ENCODE data around the gene CUZD1.
"Not testable (repeated sequence)": the region's sequence is repeated elsewhere in the genome, so short reads cannot be mapped to it uniquely, and the experiment has no call there.

CUZD1 gene

DNA sequence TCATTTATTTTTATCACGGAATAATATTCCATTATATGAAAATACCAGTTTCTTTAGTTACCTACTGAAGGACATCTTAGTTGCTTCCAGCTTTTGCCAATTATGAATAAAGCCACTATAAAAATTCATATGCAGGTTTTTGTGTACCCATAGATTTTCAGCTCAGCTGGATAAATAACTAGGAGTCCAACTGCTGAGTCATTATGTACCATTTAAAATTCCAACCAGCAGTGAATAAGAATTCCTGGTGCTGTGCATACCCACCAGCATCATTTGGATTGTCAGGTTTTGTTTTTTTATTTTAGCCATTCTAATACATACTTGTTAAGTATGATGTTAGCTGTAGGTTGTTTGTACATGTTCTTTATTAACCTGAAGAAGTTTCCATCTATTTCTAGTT is 19.2 kb upstream of the CUZD1 start:
- FAIRE-seq (no peak), DNase-seq (ENCODE audit: insufficient read length) (no peak)

DNA sequence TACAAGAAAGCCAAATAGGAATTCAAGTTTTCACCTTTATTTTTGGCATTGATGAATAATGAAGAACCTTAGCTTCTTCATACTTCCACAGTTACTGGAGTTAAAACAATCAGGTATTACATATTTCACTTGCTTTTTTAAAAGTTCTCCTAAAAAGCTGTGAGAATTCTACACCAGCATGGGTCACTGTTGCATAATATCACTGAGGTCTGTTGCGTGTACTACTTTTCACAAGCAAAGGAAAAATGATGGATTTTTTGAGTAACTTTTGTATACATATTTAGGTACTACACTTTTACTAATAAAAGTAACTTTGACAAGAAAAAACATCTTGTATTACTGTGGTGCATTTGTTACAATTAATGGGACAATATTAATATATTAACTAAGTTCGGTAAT is 18.5 kb upstream of the CUZD1 start:
- TF ChIP-seq POLR2AphosphoS5 (IDR thresholded peaks at IDR 0.05; ENCODE audit: low read depth, low read length) (no peak), POLR2A (IDR thresholded peaks at IDR 0.05; ENCODE audit: low read depth, low read length) (no peak), TAF1 (IDR thresholded peaks at IDR 0.05; ENCODE audit: borderline replicate concordance, low read depth, low read length) (no peak)
- DNase-seq (ENCODE audit: insufficient read length) (no peak), FAIRE-seq (no peak)

More for the DNA sequence above, 19.2 kb upstream of the CUZD1 start:
- TF ChIP-seq POLR2A (IDR thresholded peaks at IDR 0.05; ENCODE audit: low read depth, low read length) (no peak), TAF1 (IDR thresholded peaks at IDR 0.05; ENCODE audit: borderline replicate concordance, low read depth, low read length) (no peak), POLR2AphosphoS5 (IDR thresholded peaks at IDR 0.05; ENCODE audit: low read depth, low read length) (no peak)

DNA sequence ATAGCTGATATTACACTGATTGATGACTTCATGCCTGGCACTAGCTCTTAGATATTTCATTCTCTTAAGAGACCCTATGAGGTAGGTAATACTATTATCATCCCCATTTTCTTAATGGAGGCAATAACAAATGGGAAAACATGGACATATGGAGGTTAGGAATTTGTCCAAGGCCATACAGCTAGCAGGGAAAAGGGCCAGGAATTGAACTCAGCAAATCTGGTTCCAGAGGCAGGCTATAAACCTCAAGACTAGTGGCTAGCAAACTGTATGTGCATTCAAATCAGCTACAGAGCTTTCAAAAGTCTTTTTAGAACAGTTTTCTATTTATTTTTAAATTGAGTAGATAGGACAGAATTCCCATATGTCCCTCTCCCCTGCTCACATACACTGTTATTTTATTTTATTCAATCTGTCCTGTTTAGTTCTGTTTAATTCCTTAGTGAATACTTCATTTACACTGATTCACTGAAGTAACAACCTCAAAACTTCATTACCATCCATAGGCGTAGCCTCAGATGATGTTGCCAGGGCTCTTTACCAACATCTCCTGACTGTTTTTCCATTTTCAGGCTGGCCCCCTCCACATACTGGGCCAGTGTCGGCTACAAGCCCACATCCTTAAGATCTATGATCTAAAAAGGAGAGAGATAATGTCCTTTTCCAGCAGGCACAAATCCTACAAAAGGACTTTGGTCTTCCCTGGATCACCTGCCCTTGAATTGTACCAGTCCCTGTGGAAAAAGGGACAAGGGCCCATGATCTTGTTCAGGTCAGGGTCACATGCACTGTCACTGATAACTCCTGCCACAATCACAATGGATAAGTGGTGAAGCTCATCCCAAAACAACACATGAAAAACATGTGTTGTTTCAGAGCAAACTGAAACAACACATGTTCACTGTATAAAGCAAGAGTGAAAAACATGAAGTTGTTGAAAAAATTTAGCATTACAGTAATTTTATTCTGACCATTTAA is 17.8 kb upstream of the CUZD1 start:
- no peak for DNase-seq (ENCODE audit: insufficient read length)
- TF ChIP-seq TAF1 (IDR thresholded peaks at IDR 0.05; ENCODE audit: borderline replicate concordance, low read depth, low read length) (no peak), POLR2AphosphoS5 (IDR thresholded peaks at IDR 0.05; ENCODE audit: low read depth, low read length) (no peak), POLR2A (IDR thresholded peaks at IDR 0.05; ENCODE audit: low read depth, low read length) (no peak)
- FAIRE-seq: no peak

DNA sequence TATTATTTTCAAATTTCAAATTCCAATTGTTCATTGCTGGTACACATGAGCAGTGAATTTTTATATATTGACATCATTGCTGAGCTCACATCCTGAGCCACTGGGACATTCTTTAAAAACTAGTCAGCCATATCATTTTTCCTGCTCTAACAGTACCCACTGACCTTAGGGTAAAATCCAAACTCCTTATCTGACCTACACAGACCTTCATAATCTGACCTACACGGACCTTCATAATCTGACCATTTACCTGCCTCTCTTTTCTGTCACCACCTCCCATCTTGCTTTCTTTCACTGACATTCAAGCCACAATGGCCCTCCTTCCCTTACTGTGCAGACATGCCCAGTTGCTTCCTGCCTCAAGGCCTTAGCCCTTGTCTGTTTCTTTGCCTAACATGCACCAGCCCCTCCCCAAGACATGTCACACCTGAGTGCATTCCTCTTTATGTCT is 16.1 kb upstream of the CUZD1 start:
- DNase-seq (ENCODE audit: insufficient read length): no peak
- no peak for FAIRE-seq
- no peak for TF ChIP-seq POLR2A (IDR thresholded peaks at IDR 0.05; ENCODE audit: low read depth, low read length)

DNA sequence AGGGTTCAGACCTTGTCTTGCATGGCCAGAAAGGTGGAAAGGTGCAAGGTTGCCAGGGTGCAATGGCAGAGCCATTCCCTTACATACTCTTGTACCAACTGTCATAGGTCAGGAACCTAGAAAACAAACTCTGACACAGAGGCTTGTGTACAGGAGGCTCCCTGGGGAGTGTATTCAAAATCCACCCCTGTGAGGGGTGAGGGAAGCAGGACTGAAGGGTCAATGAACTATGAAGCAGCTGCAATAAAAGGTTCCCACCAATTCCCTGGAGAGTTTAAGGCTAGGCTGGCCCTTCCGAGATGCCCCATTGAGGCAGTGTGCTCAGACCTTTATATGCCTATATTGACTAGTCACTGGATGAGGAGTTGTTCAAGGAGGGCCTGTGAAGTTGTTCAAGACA is 13.9 kb upstream of the CUZD1 start:
- no peak for FAIRE-seq
- no peak for TF ChIP-seq POLR2A (IDR thresholded peaks at IDR 0.05; ENCODE audit: low read depth, low read length)
- no peak for TF ChIP-seq TAF1 (IDR thresholded peaks at IDR 0.05; ENCODE audit: borderline replicate concordance, low read depth, low read length)
- TF ChIP-seq POLR2AphosphoS5 (IDR thresholded peaks at IDR 0.05; ENCODE audit: low read depth, low read length): no peak
- DNase-seq (ENCODE audit: insufficient read length): no peak

DNA sequence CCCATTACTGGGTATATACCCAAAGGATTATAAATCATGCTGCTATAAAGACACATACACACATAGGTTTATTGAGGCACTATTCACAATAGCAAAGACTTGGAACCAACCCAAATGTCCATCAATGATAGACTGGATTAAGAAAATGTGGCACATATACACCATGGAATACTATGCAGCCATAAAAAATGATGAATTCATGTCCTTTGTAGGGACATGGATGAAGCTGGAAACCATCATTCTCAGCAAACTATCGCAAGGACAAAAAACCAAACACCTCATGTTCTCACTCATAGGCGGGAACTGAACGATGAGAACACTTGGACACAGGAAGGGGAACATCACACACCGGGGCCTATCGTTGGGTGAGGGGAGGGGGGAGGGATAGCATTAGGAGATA is 12.4 kb upstream of the CUZD1 start:
- not testable (repeated sequence) for DNase-seq (ENCODE audit: insufficient read length); FAIRE-seq

DNA sequence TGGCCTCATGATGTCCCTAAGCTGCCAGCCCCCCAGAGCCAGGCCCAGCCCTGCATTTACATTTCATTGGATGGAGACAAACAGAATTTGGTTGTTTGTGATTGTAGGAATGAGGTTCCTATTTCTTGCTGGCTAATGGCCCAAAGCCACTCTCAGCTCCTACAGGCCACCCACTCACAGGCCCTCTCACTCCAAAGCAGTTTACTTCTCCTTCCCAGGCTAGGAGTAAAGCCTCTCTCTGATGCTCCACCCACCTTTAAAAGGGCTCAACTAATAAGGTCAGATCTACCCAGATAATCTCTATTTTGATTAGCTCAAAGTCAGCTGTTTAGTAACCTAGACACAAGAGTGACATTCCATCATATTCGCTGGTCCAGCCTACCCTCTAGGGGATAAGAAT is 11.2 kb upstream of the CUZD1 start:
- no peak for TF ChIP-seq TAF1 (IDR thresholded peaks at IDR 0.05; ENCODE audit: borderline replicate concordance, low read depth, low read length)
- TF ChIP-seq POLR2AphosphoS5 (IDR thresholded peaks at IDR 0.05; ENCODE audit: low read depth, low read length): no peak
- no peak for TF ChIP-seq POLR2A (IDR thresholded peaks at IDR 0.05; ENCODE audit: low read depth, low read length)
- FAIRE-seq: no peak
- DNase-seq (ENCODE audit: insufficient read length): no peak

DNA sequence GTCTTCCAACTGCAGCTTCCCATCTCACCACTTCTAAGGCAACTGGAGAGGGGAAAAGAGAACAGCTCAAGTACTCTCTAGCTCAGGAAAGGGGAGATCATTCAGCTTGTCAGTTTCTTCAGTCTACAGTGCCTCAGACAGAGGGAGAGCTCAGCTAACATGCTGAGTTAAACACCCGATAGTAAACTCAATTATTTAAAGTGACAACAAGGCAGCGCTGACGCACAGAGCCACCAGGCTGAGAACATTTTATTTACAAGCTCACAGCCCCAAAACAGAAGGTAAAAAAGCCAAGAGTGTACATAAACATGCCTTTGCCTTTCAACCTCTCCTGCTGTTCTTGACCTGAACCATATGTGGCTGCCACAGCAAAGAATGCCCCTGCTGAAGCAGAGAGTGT is 10.1 kb upstream of the CUZD1 start:
- TF ChIP-seq TAF1 (IDR thresholded peaks at IDR 0.05; ENCODE audit: borderline replicate concordance, low read depth, low read length) (no peak), POLR2A (IDR thresholded peaks at IDR 0.05; ENCODE audit: low read depth, low read length) (no peak)
- FAIRE-seq: no peak

DNA sequence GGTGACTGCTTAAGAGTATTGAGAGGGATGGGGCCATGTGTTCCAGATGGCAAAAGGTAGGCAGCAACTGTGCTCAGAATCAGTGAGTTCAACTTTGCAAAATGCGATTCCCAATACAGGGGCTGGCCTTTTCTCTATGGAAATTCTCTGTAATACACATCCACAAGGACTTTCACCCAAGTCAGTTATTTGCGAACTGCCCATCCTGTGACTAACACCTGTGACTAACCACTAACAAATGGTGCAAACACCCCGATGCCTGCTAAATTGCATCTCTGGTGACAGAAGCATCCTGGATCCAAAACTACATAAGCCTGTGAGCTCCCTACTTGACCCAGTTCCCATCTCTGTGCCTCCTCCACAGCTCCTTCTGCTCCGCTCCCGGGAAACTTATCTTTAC is 9.0 kb upstream of the CUZD1 start:
- no peak for TF ChIP-seq POLR2AphosphoS5 (IDR thresholded peaks at IDR 0.05; ENCODE audit: low read depth, low read length)
- no peak for TF ChIP-seq TAF1 (IDR thresholded peaks at IDR 0.05; ENCODE audit: borderline replicate concordance, low read depth, low read length)
- no peak for TF ChIP-seq POLR2A (IDR thresholded peaks at IDR 0.05; ENCODE audit: low read depth, low read length)
- DNase-seq (ENCODE audit: insufficient read length): no peak
- no peak for FAIRE-seq

More for the DNA sequence above, 10.1 kb upstream of the CUZD1 start:
- DNase-seq (ENCODE audit: insufficient read length): no peak

DNA sequence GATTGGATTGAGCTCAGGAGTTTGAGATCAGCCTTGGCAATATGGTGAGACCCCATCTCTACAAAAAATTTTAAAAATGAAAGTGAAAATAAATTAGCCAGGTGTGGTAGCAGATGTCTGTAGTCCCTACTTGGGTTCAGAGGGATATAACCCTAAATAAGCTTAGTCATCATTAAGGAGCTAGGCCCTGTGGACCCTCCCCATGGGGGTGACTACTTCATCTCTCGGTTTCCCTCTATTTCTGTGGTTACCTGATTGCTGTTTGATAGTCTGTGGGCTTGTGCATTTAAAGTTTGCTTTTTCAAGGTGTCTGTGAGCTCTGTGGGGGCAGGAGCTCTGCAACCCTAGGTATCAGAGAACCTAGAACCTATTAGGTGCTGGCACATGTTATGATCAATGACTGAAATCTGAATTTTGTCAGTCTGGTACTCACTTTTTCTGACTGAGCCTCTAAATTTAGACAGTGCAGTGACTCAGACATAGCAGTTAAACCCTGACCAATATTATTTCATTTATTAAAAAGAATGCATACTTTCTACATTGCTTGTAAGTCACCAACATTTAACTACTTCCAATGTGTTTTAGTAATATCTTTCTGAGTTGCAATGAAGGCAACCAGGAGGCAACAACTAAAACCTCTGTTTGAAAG is 8.1 kb upstream of the CUZD1 start:
- FAIRE-seq (no peak), DNase-seq (ENCODE audit: insufficient read length) (no peak)
- no peak for TF ChIP-seq POLR2AphosphoS5 (IDR thresholded peaks at IDR 0.05; ENCODE audit: low read depth, low read length)
- no peak for TF ChIP-seq POLR2A (IDR thresholded peaks at IDR 0.05; ENCODE audit: low read depth, low read length)
- TF ChIP-seq TAF1 (IDR thresholded peaks at IDR 0.05; ENCODE audit: borderline replicate concordance, low read depth, low read length): no peak

DNA sequence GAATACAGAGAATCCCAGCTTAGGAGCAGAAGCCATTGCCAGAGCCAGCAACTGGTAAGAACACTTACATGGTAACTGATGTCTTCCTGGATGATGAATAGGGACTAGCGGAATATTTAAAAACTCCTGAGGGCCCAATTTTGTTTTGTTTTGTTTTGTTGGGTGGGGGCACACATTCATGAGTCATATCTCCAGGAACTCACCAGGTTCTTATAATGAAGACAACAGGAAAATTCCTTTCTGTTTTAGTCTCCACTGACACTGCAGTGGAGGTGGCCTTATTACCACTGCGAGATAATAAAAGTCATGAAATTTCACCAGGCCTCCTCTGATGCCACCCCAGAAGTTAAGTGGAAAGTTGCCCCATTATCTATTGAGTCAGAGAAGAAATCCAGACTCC is 6.6 kb upstream of the CUZD1 start:
- no peak for FAIRE-seq
- no peak for DNase-seq (ENCODE audit: insufficient read length)
- TF ChIP-seq TAF1 (IDR thresholded peaks at IDR 0.05; ENCODE audit: borderline replicate concordance, low read depth, low read length) (no peak), POLR2A (IDR thresholded peaks at IDR 0.05; ENCODE audit: low read depth, low read length) (no peak)

All from GM12892 (cell line).